K562 (cell line): Measurements from ENCODE around the gene CENPA. TPM values are rescaled to one million over a fixed set of nuclear protein-coding genes. Genes with fewer than 3 reads are reported as not detected.
A peak's percentile ranks its signal among the peaks of the same experiment; 100 is the strongest.

Experiments
- ATF2 ChIP-seq: sonication (generic); formaldehyde crosslinking; IDR thresholded peaks from 2 replicates; pipeline ENCODE4 v1.8.1; 2022; ENCODE audit warnings: missing genetic modification reagents
- CTCF ChIP-seq, 3 experiments: IDR thresholded peaks in 2 of 3; conservative IDR thresholded peaks in 1 of 3; 2 replicates each; pipeline ENCODE4 v1.5.1; 2011 to 2012; ENCODE audit warnings: low read length in 3 of 3, mild to moderate bottlenecking in 3 of 3, control low read depth in 2 of 3, improper control_type of control experiment in 1 of 3, inconsistent platforms in 1 of 3, low read depth in 1 of 3, mixed read lengths in 1 of 3, moderate library complexity in 1 of 3; ENCODE audit not compliant: insufficient read depth in 2 of 3
- DMBX1 ChIP-seq: fragments of 250-450 bp; sonication (Bioruptor Pico); IDR thresholded peaks from 2 replicates; pipeline ENCODE4 v1.8.0; 2022; ENCODE audit warnings: inconsistent platforms, mild to moderate bottlenecking, moderate library complexity, borderline replicate concordance
- EGR1 ChIP-seq: fragments of 450-650 bp; conservative IDR thresholded peaks from 2 replicates; pipeline ENCODE4 v1.6.1; 2017; ENCODE audit warnings: mild to moderate bottlenecking
- ESRRA ChIP-seq: fragments of 450-650 bp; IDR thresholded peaks from 2 replicates; pipeline ENCODE4 v1.6.1; 2014; ENCODE audit warnings: low read depth, mild to moderate bottlenecking, moderate library complexity, borderline replicate concordance
- FOXP4 ChIP-seq: sonication (generic); formaldehyde crosslinking; IDR thresholded peaks from 2 replicates; pipeline ENCODE4 v1.8.0; 2022; ENCODE audit warnings: mild to moderate bottlenecking, missing genetic modification reagents, borderline replicate concordance
- GABPB2 ChIP-seq: fragments of 250-450 bp; sonication (Bioruptor Pico); conservative IDR thresholded peaks from 2 replicates; pipeline ENCODE4 v1.5.1; 2021; ENCODE audit warnings: mild to moderate bottlenecking
- MAZ ChIP-seq, 2 experiments: fragments of 450-650 bp in 1 of 2; sonication (generic) in 1 of 2; formaldehyde crosslinking; IDR thresholded peaks in 1 of 2; conservative IDR thresholded peaks in 1 of 2; 2 replicates each; pipeline versions ENCODE4 v1.4.0 to v1.5.0; 2020; ENCODE audit warnings: mild to moderate bottlenecking in 1 of 2, missing genetic modification reagents in 1 of 2
- PCBP1 ChIP-seq: fragments of 200-400 bp; formaldehyde crosslinking; IDR thresholded peaks from 2 replicates; pipeline ENCODE4 v1.6.1; 2018; ENCODE audit warnings: mild to moderate bottlenecking, low read depth, low read length; ENCODE audit not compliant: poor library complexity, severe bottlenecking
- SIRT6 ChIP-seq: IDR thresholded peaks from one replicate; pipeline ENCODE4 v1.6.1; 2012; ENCODE audit warnings: low read depth, mild to moderate bottlenecking, control low read depth, inconsistent platforms, low read length, moderate library complexity
- SMAD1 ChIP-seq: fragments of 150-350 bp; IDR thresholded peaks from 2 replicates; pipeline ENCODE4 v1.6.1; 2014; ENCODE audit warnings: low read length, low read depth; ENCODE audit not compliant: partially characterized antibody
- SMARCA4 ChIP-seq: fragments of 450-650 bp; IDR thresholded peaks from 2 replicates; pipeline ENCODE4 v1.6.1; 2016
- VEZF1 ChIP-seq: fragments of 200-800 bp; sonication (Bioruptor generic); IDR thresholded peaks from 2 replicates; pipeline ENCODE4 v1.6.1; 2017; ENCODE audit warnings: missing genetic modification characterization, missing compliant biosample characterization
- ZNF12 ChIP-seq: sonication (generic); formaldehyde crosslinking; IDR thresholded peaks from 2 replicates; pipeline ENCODE4 v1.4.0; 2020; ENCODE audit warnings: mild to moderate bottlenecking, missing genetic modification reagents
- ZNF232 ChIP-seq: sonication (generic); formaldehyde crosslinking; IDR thresholded peaks from 2 replicates; pipeline ENCODE4 v1.8.0; 2022; ENCODE audit warnings: mild to moderate bottlenecking, missing genetic modification reagents
- ZNF398 ChIP-seq: fragments of 250-450 bp; sonication (Bioruptor Pico); IDR thresholded peaks from 2 replicates; pipeline ENCODE4 v1.8.0; 2021; ENCODE audit warnings: moderate library complexity, mild to moderate bottlenecking, inconsistent platforms
- ZNF584 ChIP-seq: fragments of 200-800 bp; sonication (Bioruptor generic); IDR thresholded peaks from 2 replicates; pipeline ENCODE4 v1.6.1; 2016; ENCODE audit warnings: low read depth, mild to moderate bottlenecking, missing genetic modification characterization, missing compliant biosample characterization
- polyA plus RNA-seq, 8 experiments: library from polyadenylated mRNA; depleted of rRNA in 4 of 8; stranded (reverse) in 5 of 8; unstranded in 3 of 8; fragments of >200 nt; fragmentation: Nextera tagmentation in 2 of 8; fragmentation: Illumina TruSeq in 1 of 8; extraction: Ambion mirVana in 2 of 8; extraction: Trizol in 1 of 8; gene quantifications; 2 replicates each; pipeline versions ENCODE4 v1.2.1 to v1.2.3, GENCODE V29; 2011 to 2014; ENCODE audit warnings: inconsistent platforms in 1 of 8, missing spikeins in 1 of 8
- total RNA-seq, 7 experiments: library from RNA; depleted of rRNA in 6 of 7; stranded (reverse); fragments of >200 nt in 6 of 7; fragmentation: Illumina TruSeq in 2 of 7; extraction: Trizol in 2 of 7; gene quantifications; 2 replicates each; pipeline versions ENCODE4 v1.2.1 to v1.2.3, GENCODE V29; 2011 to 2021; ENCODE audit warnings: low replicate concordance in 1 of 7

CENPA gene
- total and polyA plus RNA-seq, 9 of the 15 experiments (the other 6 are each of a cell fraction or from before 2014, with no cell fraction given), result 11.3 to 61.7 (median 44.7) TPM

- no peak for TF ChIP-seq ZNF398 (CRISPR knock-in tag)
- no peak for TF ChIP-seq SMARCA4
- no peak for TF ChIP-seq ESRRA
- TF ChIP-seq FOXP4 (CRISPR knock-in tag), result no peak
- no peak for TF ChIP-seq ZNF232 (CRISPR knock-in tag)
- TF ChIP-seq SIRT6, result no peak
- TF ChIP-seq VEZF1, result 0 out of 2 replicates have a peak, but pooled peaks have one; percentile 37
- peak; percentile 16; the same call in 1 of the 2 replicates for TF ChIP-seq DMBX1
- TF ChIP-seq PCBP1, result no peak
- peak in 1 of 3 experiments; percentile 22; a peak in 1 of 6 replicates for TF ChIP-seq CTCF (IDR thresholded peaks at IDR 0.05 in 2 of 3, conservative IDR thresholded peaks at IDR 0.05 in 1 of 3; ENCODE audit: insufficient read depth in 2 of 3, low read depth in 1 of 3, low read length in 3 of 3)
- no peak for TF ChIP-seq EGR1
- no peak for TF ChIP-seq ATF2 (CRISPR knock-in tag)
- peak in 1 of 2 experiments; percentile 22; a peak in 1 of 4 replicates for TF ChIP-seq MAZ (CRISPR knock-in tag; conservative IDR thresholded peaks at IDR 0.05 in 1 of 2, IDR thresholded peaks at IDR 0.05 in 1 of 2)
- no peak for TF ChIP-seq ZNF584 (CRISPR knock-in tag)
- no peak for TF ChIP-seq GABPB2 (CRISPR knock-in tag)
- TF ChIP-seq SMAD1, result no peak
- no peak for TF ChIP-seq ZNF12
These were observed 52.5 kb downstream of the CENPA start (continued) for GRCh38 chr2:26838121-26838906.
